RWPE1 (cell line): ENCODE data around the gene PCSK7.
A peak's percentile ranks its signal among the peaks of the same experiment; 100 is the strongest.
"Not testable (repeated sequence)": the region's sequence is repeated elsewhere in the genome, so short reads cannot be mapped to it uniquely, and the experiment has no call there.

Source experiments
- CTCF ChIA-PET: fragments of 350-600 bp; sonication (Branson Sonifier 250); formaldehyde crosslinking; extraction: SDS; loops from one replicate; lab custom pipeline; 2021; lab: Yijun Ruan, JAX
- POLR2A ChIA-PET: fragments of 400-600 bp; formaldehyde crosslinking; extraction: SDS; loops from one replicate; lab custom pipeline; 2020; ENCODE audit warnings: antibody characterized with exemption; ENCODE audit not compliant: low non-redundant PET; lab: Yijun Ruan, JAX
- DNase-seq: peaks from one replicate; pipeline ENCODE4 v3.0.0; 2012; ENCODE audit warnings: low spot score
- H3K27ac ChIP-seq: fragments of 450-650 bp; 2 replicates; pipeline ENCODE4 v1.5.1; 2017
- TF ChIP-seq, protein P1 (sequence below): fragments of 450-650 bp; conservative IDR thresholded peaks from 2 replicates; pipeline ENCODE4 v1.5.1; 2017; ENCODE audit warnings: low read depth, mild to moderate bottlenecking

Gene PCSK7

DNA sequence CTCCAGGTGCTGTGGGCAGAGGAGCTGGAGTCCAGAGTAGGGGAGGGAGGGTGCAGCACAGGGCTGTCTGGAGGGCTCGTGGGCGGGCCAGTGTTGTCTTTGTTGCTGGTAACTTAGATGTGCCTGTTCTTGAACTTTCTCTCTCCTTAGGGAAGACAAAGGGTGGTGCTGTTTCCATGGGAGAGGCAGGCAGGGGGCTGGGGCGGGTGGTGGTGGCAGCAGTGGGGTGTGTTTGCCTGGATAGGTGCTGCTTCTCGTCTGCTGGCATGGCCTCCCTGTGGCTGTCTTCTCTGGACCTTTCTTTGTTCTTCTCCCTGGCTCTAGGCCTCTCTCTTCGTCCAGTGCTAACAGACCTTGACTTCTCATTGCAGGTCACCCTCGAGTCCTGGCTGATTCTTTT, 44.9 kb downstream of the PCSK7 start:
- ChIA-PET CTCF (no interaction called here), POLR2A (no interaction called here)
- DNase-seq, result no peak
- TF ChIP-seq, protein P1, sequence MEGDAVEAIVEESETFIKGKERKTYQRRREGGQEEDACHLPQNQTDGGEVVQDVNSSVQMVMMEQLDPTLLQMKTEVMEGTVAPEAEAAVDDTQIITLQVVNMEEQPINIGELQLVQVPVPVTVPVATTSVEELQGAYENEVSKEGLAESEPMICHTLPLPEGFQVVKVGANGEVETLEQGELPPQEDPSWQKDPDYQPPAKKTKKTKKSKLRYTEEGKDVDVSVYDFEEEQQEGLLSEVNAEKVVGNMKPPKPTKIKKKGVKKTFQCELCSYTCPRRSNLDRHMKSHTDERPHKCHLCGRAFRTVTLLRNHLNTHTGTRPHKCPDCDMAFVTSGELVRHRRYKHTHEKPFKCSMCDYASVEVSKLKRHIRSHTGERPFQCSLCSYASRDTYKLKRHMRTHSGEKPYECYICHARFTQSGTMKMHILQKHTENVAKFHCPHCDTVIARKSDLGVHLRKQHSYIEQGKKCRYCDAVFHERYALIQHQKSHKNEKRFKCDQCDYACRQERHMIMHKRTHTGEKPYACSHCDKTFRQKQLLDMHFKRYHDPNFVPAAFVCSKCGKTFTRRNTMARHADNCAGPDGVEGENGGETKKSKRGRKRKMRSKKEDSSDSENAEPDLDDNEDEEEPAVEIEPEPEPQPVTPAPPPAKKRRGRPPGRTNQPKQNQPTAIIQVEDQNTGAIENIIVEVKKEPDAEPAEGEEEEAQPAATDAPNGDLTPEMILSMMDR, result no peak
- H3K27ac ChIP-seq, result peak overlapping the region; percentile 11; the same call in 1 of the 2 replicates

- CTCF ChIA-PET, result no interaction called here
- TF ChIP-seq, protein P1, result no peak
- POLR2A ChIA-PET, result no interaction called here
- H3K27ac ChIP-seq, result no peak overlapping the region
- no peak for DNase-seq
Measured at GRCh38 chr11:117186431-117186761, 45.5 kb downstream of the PCSK7 start.

GRCh38 chr11:117185736-117186430, 46.0 kb downstream of the PCSK7 start:
- DNase-seq, result no peak
- ChIA-PET CTCF (interaction anchor here (0.7 kb wide), 1 partner anchor 409 kb away, joined by 4 read pairs; no protein-coding TSS in a partner anchor), POLR2A (no interaction called here)

GRCh38 chr11:117183724-117184349, 48.0 kb downstream of the PCSK7 start:
- TF ChIP-seq, protein P1, result no peak
- DNase-seq, result no peak
- POLR2A ChIA-PET, result no interaction called here
- no peak overlapping the region for H3K27ac ChIP-seq
- CTCF ChIA-PET, result no interaction called here

More at GRCh38 chr11:117185736-117186430, 46.0 kb downstream of the PCSK7 start:
- TF ChIP-seq, protein P1, result no peak
- no peak overlapping the region for H3K27ac ChIP-seq

GRCh38 chr11:117183178-117183577, 48.7 kb downstream of the PCSK7 start:
- H3K27ac ChIP-seq, CTCF ChIA-PET, POLR2A ChIA-PET, DNase-seq: not testable (repeated sequence)

- no peak for DNase-seq
- ChIA-PET POLR2A (no interaction called here), CTCF (no interaction called here)
- H3K27ac ChIP-seq, result no peak overlapping the region
- TF ChIP-seq, protein P1, result no peak
Measured at GRCh38 chr11:117182551-117182935, 49.3 kb downstream of the PCSK7 start.
